ENCODE results near the gene CUTC. TPM values are rescaled to one million over a fixed set of nuclear protein-coding genes. Genes with fewer than 3 reads are reported as not detected.

Gene CUTC
- polyA plus RNA-seq, 3 donors = 17.3 to 41.9 (median 35.5) TPM

GRCh38 chr10:99785646-99786045 is 53.6 kb downstream of the CUTC start:
- Mint-ChIP-seq H3K4me1 (no peaks in the 10 kb centered on the region), H3K27me3 (ENCODE audit: low read depth in 3 of 3) (peaks cover 0 to 4% (median 0%) of the 10 kb centered on the region in 3 donors), H3K36me3 (no peaks in the 10 kb centered on the region), H3K27ac (no peak overlapping the region), H3K4me3 (no peak overlapping the region), H3K9me3 (no peaks in the 10 kb centered on the region)
- Histone ChIP-seq H3K4me1 (ENCODE audit: control insufficient read depth in 1 of 2, insufficient read depth in 2 of 2, low read length in 2 of 2) (no peaks in the 10 kb centered on the region), H2AFZ (ENCODE audit: insufficient read depth, low read depth, low read length, poor library complexity, severe bottlenecking) (no peak overlapping the region), H3K27ac (ENCODE audit: low read depth in 1 of 2, low read length in 2 of 2) (no peak overlapping the region), H3K4me3 (replicated peaks in 1 of 3; ENCODE audit: low read depth in 2 of 3, low read length in 3 of 3) (no peak overlapping the region), H3K4me2 (replicated peaks; ENCODE audit: extremely low read depth, low read length, poor library complexity, severe bottlenecking) (no peak overlapping the region), H3K9ac (ENCODE audit: insufficient read depth, low read length, poor library complexity, severe bottlenecking) (no peak overlapping the region), H3K27me3 (ENCODE audit: control insufficient read depth in 2 of 2, insufficient read depth in 2 of 2, low read length in 2 of 2) (no peaks in the 10 kb centered on the region), H3K9me3 (replicated peaks in 1 of 2; ENCODE audit: control insufficient read depth in 1 of 2, insufficient read depth in 1 of 2, low read length in 2 of 2) (no peaks in the 10 kb centered on the region), H3K79me2 (ENCODE audit: insufficient read depth, low read length) (no peaks in the 10 kb centered on the region), H3K36me3 (replicated peaks in 1 of 2; ENCODE audit: control insufficient read depth in 1 of 2, insufficient read depth in 2 of 2, low read length in 2 of 2) (no peaks in the 10 kb centered on the region), H4K20me1 (ENCODE audit: insufficient read depth, low read length) (no peaks in the 10 kb centered on the region)
- no peak for TF ChIP-seq CTCF (IDR thresholded peaks at IDR 0.05)
- intact Hi-C loops (cut with micrococcal nuclease) = no loop called here
- 100% methylated on average over 5 of the region's 6 CpGs for WGBS (ENCODE audit: insufficient coverage)
- DNase-seq = no peak

- Mint-ChIP-seq H3K36me3 (no peaks in the 10 kb centered on the region), H3K9me3 (peaks cover 0 to 1% (median 0%) of the 10 kb centered on the region in 7 donors), H3K27ac (no peak overlapping the region), H3K4me3 (no peak overlapping the region), H3K4me1 (no peaks in the 10 kb centered on the region), H3K27me3 (ENCODE audit: low read depth in 3 of 3) (peaks cover 0 to 4% (median 0%) of the 10 kb centered on the region in 3 donors)
- DNase-seq = no peak
- intact Hi-C loops (cut with micrococcal nuclease) = no loop called here
- no peak overlapping the region for H3K4me3 ChIP-seq (replicated peaks in 1 of 3; ENCODE audit: low read depth in 2 of 3, low read length in 3 of 3)
- H3K79me2 ChIP-seq (ENCODE audit: insufficient read depth, low read length) = no peaks in the 10 kb centered on the region
- no peak overlapping the region for H3K9ac ChIP-seq (ENCODE audit: insufficient read depth, low read length, poor library complexity, severe bottlenecking)
- H3K9me3 ChIP-seq (replicated peaks in 1 of 2; ENCODE audit: control insufficient read depth in 1 of 2, insufficient read depth in 1 of 2, low read length in 2 of 2) = no peaks in the 10 kb centered on the region
- TF ChIP-seq CTCF (IDR thresholded peaks at IDR 0.05) = no peak
- no peak overlapping the region for H2AFZ ChIP-seq (ENCODE audit: insufficient read depth, low read depth, low read length, poor library complexity, severe bottlenecking)
- no peaks in the 10 kb centered on the region for H3K27me3 ChIP-seq (ENCODE audit: control insufficient read depth in 2 of 2, insufficient read depth in 2 of 2, low read length in 2 of 2)
- H3K4me1 ChIP-seq (ENCODE audit: control insufficient read depth in 1 of 2, insufficient read depth in 2 of 2, low read length in 2 of 2) = no peaks in the 10 kb centered on the region
- no peak overlapping the region for H3K27ac ChIP-seq (ENCODE audit: low read depth in 1 of 2, low read length in 2 of 2)
- no peaks in the 10 kb centered on the region for H3K36me3 ChIP-seq (replicated peaks in 1 of 2; ENCODE audit: control insufficient read depth in 1 of 2, insufficient read depth in 2 of 2, low read length in 2 of 2)
- H3K4me2 ChIP-seq (replicated peaks; ENCODE audit: extremely low read depth, low read length, poor library complexity, severe bottlenecking) = no peak overlapping the region
- no peaks in the 10 kb centered on the region for H4K20me1 ChIP-seq (ENCODE audit: insufficient read depth, low read length)
- no CpG with 5 or more reads among the region's 5 CpGs for WGBS (ENCODE audit: insufficient coverage)
These were observed 55.3 kb downstream of the CUTC start for GRCh38 chr10:99787311-99787710.
